Measurements from ENCODE around the gene ZC3H11A.

ZC3H11A gene

GRCh38 chr1:203839081-203839480, 43.7 kb downstream of the ZC3H11A start:
- FAIRE-seq (no peak), DNase-seq (ENCODE audit: insufficient read length, low spot score) (no peak)

GRCh38 chr1:203840208-203840808, 44.9 kb downstream of the ZC3H11A start:
- DNase-seq (ENCODE audit: insufficient read length, low spot score) (no peak), FAIRE-seq (no peak)

GRCh38 chr1:203842559-203842876, 47.1 kb downstream of the ZC3H11A start:
- DNase-seq (ENCODE audit: insufficient read length, low spot score) = no peak
- no peak for FAIRE-seq

- no peak for FAIRE-seq
Measured at GRCh38 chr1:203843435-203843834, 48.0 kb downstream of the ZC3H11A start.

More at GRCh38 chr1:203843435-203843834, 48.0 kb downstream of the ZC3H11A start:
- DNase-seq (ENCODE audit: insufficient read length, low spot score) = no peak
